GM21367 (cell line): ENCODE measurements around the gene HACE1.
"Not testable (repeated sequence)": the region's sequence is repeated elsewhere in the genome, so short reads cannot be mapped to it uniquely, and the experiment has no call there.

Experiments
- ATAC-seq: cut with Tn5 transposase; IDR thresholded peaks from one replicate; pipeline ENCODE4 v1.9.1; 2021; ENCODE audit not compliant: unreplicated experiment

Gene HACE1

DNA sequence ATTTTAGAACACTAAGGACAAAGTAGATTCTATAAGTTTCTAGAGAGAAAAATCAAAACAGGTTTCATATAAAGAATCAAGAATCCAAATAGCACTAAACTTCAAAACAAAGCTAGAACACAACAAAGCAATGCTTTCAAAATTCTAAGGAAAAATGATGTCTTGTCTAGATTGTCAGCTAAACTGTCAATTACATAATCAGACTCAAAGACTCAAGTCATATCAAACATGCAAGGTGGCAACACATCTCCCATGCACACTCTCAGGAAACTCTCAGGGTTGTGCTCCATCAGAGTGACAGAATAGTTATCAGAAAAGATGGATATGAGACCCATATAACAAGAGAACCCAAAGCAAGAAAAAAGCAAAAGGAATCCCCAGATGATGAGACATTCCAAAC is 23.9 kb downstream of the HACE1 start:
- ATAC-seq, result no peak

DNA sequence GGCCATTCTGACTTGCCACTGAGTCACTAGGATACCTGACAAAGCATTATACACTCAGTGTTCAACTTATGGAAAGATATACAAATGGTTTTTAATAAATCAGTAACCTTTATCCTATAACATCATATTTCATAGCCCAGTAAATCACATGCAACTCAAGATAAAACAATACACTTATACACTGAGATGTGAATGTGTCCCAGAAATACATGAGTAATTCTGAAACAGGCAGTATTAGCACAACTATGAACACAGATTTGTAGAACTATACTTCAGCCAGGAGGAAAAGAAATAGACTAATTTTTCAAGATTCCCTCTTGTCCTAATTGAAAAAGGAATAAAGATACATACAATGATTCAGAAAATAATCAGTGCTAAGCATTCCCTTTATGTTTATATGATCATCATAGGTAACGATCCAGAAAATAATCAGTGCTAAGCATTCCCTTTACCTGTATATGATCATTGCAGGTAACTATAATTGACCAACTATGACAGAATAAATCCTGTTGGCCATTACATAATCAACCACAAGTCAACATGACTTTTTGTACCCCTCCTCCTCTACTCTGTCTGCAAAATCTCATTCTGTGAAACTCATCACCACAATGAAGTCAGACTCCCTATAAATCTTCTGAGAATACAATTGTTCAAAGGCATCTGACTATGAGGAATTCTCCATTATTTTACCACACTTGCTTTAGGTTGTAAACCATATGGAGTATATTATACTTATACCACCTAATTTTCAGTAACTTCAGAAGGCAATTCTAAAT is 30.3 kb downstream of the HACE1 start:
- ATAC-seq, result no peak

DNA sequence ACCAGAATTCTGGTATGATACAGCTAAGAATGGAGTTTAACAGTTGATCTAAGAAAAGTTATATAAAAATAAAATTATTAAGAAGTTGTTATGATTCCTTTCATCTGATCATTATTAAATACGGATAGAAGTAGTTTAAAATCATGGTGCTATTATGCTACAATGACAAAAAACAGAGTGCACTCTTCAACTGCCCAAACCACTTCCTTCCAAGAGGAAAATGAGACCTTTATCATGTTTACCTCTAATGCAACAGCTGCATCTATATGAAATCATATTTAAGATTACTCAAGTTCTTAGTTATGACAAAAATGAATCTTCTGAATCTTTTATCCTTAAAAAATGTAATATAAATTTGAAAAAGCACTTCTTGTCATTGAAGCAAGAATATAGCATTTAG is 31.2 kb downstream of the HACE1 start:
- ATAC-seq, result no peak

DNA sequence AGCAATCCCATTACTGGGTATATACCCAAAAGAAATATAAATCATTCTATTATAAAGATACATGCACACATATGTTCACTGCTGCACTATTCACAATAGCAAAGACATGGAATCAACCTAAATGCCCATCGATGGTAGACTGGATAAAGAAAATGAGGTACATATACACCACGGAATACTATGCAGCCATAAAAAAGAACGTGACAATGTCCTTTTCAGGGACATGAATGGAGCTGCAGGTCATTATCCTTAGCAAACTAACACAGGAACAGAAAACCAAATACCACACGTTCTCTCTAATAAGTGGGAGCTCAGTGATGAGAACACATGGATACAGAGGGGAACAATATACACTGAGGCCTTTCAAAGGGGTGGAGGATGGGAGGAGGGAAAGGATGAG is 38.9 kb downstream of the HACE1 start:
- ATAC-seq, result not testable (repeated sequence)

DNA sequence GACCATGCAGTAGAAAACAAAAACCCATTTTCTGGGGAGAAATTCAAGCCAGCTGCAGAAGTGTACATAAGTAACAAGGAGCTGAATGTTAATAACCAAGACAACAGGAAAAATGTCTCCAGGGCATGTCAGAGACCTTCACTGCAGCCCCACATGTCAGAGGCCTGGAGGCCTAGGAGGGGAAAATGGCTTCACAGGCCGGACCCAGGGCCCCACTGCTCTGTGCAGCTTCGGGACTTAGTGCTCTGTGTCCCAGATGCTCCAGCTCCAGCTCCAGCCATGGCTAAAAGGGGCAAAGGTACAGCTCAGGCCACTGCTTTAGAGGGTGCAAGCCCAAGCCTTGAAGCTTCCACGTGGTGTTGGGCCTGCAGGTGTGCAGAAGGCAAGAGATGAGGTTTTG is 43.6 kb downstream of the HACE1 start:
- ATAC-seq, result no peak

DNA sequence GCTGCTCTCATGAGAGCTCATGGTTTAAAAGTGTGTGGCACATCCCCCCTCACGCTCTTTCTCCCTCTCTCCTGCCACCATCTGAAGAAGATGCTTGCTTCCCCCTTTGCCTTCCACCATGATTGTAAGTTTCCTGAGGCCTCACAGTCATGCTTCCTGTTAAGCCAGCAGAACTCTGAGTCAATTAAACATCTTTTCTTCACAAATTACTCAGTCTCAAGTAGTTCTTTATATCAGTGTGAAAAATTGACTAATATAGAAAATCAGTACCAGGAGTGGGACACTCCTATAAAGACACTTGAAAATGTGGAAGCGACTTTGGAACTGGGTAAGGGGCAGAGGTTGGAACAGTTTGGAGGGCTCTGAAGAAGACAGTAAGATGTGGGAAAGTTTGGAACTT is 45.0 kb downstream of the HACE1 start:
- ATAC-seq, result no peak

DNA sequence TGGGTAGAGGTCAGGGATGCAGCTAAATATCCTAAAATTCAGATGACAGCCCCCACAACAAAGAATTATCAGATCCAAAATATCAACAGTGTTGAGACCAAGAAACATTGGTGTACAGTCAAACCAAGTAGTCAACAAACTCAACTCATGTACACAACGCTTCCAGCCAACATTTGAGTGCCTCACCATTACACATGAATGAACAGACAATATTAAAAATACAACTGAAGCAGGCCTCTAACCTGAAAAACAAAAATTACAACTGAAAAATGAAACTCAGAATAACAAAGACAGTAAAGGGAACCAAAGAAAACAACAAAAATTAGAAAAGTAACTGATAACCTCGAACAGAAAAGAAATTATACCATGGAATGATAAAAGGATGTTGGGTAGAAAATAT is 46.2 kb downstream of the HACE1 start:
- no peak for ATAC-seq

DNA sequence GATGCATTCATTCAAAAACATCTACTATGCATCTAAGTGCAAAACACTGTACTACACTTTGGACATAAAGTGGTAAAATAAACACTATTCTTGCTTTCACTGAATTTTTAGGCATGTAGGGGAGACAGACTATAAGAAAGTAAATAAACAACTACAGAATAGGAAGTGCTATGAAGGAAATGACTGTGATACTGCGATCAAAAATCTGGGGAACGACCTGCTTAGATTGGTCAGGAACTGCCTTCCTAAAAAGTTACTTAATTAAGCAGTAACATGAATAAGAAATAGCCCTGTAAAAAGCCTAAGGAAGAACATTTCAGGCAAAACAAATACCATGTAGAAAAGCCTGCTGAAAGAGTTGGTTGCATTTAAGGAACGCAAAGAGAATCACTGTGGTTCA is 50.6 kb downstream of the HACE1 start:
- ATAC-seq, result no peak

DNA sequence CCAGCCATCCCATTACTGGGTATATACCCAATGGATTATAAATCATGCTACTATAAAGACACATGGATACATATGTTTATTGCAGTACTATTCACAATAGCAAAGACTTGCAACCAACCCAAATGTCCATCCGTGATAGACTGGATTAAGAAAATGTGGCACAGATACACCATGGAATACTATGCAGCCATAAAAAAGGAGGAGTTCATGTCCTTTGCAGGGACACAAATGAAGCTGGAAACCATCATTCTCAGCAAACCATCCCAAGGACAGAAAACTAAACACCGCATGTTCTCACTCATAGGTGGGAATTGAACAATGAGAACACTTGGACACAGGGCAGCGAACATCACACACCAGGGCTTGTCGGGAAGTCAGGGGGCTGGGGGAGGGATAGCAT is 54.4 kb downstream of the HACE1 start:
- not testable (repeated sequence) for ATAC-seq

DNA sequence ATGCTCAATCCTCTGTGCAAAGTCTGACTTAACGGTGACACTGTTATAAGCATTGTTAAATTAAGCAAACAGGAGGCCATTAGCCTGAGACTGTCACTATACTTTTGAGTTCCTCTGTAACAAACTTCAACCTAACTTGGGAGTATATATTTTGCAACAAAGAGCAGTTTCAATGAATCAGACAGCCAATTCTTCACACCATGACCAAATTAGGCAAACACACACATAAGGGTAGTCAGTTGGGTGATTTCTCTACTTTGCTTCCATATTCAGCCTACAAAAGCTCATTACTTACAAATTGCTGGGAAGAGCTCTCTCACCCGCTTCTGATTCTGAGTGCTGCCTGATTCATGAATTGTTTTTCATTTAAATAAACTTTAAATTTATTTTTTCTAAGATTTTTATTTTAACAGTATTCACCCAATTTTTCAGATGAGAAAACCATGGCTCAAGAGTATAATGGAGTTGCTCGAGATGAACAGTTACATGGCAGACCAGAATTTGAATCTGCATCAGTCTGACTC is 60.5 kb downstream of the HACE1 start:
- no peak for ATAC-seq

DNA sequence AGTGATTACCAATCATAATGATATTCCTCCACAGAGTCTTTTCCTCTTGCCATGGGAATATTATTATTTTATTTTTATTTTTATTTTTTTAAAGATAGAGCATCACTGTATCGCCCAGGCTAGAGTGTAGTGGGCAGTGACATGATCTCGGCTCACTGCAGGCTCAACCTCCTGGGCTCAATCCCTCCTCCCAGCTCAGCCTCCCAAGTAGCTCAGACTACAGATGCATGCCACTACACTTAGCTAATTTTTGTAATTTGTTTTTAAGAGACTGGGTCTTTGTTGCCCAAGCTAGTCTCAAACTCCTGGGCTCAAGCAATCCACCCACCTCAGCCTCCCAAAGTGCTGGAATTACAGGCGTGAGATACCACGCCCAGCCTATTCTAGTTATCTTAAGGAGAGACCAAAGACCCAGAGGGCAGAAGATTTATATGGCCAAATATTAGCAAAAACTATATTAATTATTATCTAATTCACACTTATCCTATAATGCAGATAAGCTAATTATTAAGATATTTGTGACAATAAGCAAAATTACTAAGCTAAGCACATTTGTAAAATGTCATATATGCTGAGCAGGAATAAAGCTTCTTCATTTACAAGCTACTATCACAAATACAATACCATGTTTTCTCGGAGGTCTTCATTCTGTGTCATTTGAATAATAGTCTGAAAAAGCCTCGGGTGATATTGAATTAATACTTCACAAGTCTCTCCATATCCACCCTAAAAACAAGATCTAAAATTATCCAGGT is 63.5 kb downstream of the HACE1 start:
- ATAC-seq, result no peak

DNA sequence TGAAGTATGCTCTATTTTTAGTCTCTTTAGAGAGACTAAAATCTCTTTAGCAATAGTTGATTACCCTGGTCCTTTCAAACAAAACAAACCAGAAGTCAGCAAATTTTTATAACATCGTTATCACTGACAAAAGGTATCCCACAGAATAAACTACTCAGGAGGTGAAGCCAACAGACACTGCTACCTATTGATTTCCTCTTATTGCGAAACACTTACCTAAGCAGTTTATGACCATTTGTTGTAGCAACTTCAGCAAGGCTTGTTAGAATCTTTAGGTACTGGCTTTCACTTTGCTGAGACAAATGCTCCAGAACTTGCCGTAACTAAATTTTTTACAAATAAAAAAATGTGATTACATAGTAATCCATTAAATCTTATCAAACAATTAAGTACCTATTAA is 64.4 kb downstream of the HACE1 start:
- no peak for ATAC-seq

DNA sequence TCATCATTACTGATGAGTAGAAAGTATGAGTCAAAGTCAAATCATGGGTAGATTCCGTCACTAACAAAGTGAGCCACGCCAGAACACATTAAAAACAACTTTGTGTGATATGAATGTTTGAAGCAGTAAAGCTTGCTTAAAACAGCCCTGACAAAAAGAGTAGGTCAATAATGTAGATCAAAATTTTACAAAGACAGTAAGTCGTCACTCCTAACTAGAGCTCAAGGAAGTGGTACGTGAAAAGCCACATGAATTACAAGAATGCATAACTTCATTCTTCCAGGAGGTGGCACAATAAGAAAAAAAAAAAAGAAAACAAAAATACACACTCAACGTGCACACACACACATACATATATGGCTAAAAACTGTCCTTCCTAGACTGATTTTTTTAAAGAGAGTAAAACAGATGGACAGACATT is 69.9 kb downstream of the HACE1 start:
- ATAC-seq, result peak; percentile 90

DNA sequence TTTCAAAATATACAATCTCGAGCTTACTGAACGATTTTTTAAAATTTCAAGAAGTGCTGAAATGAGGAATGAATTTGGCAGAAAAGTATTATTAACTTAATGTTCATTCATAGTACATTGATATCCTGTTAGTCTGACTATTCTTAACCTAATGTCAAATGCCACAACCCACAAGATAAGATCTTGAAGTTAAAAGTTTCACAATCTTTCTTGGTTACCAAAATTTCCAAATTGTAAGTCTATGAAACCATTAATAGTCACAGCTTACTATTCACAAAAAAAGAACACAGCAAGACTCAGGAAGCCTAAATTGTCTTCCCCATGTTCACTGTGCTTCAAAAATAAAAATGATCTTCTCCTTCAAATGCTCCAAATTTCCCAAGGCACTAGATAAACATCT is 71.3 kb downstream of the HACE1 start:
- ATAC-seq, result no peak

DNA sequence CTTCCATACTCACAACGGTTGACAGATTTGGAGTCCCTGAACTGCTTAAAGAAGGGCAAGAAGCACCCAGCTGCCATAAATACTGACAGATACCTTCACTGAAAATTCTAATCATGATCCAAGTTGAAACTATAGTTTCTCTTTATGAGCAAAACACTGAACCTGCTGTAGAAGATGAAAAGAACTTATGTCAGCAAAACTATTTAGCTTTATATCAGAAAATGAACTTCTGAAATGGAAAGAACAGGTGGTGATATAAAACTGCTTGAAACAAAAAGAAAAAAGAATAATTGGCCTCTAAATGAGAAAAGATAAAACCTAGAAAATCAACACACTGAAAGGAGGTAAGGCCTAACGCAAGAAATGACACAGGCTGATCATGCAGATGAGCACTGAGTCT is 72.4 kb downstream of the HACE1 start:
- ATAC-seq, result no peak

DNA sequence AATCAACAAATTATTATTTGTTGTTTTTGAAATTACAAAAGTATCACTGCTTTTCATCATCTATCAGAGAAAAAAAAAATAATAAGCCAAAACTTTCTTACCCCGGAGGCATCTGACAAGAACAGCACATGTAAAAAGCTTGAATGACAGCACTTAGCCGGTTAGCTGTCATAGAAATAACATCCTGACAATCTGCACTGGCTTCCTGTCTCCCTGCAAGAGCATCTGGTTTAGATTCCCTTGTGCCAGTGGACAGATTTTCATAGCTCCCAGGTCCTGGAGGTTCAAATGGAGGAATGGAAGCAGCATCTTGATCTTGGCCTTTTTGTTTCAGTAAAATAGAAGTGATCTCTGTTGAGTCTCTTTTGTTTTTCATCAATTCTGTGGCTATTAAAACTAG is 74.8 kb downstream of the HACE1 start:
- no peak for ATAC-seq

DNA sequence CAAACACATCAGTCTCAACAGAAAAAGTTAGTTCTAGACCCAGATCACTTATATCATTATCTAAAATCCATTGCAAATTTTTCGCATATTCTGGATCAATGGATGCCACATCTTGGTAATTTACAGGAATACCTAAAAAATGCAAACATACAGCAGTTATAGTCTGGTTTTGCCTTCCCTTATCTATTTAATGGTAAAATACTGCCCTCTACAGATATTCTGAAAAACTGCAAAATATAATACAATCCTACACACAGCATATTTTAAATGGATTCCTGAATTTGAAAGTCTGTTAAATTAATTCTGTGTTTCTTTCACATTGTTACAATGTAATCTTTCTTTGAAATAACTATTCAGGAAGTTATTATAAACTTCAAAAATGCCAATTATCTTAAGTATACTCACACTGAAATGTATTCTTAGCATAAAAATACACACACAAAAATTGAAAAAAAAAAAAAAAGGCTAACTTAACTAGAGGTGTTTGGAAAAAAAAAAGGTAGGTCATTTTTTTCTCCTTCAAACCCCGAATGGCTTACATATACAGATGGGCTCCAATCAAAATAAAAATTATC is 88.4 kb downstream of the HACE1 start:
- ATAC-seq, result peak; percentile 84

DNA sequence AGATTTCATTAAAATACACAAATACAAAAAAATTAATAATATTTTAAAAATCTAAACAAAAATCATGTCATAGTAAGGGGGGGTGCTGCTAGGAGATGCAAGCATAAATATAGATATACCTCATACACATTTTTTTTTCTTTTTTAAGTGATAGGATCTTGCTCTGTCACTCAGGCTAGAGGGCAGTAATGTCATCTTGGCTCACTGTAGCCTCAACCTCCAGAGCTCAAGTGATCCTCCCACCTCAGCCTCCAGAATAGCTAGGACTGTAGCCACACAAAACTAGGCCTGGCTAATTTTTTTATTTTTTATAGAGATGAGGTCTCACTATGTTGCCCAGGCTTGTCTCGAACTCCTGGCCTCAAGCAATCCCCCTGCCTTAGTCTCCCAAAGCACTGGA is 90.8 kb downstream of the HACE1 start:
- no peak for ATAC-seq

DNA sequence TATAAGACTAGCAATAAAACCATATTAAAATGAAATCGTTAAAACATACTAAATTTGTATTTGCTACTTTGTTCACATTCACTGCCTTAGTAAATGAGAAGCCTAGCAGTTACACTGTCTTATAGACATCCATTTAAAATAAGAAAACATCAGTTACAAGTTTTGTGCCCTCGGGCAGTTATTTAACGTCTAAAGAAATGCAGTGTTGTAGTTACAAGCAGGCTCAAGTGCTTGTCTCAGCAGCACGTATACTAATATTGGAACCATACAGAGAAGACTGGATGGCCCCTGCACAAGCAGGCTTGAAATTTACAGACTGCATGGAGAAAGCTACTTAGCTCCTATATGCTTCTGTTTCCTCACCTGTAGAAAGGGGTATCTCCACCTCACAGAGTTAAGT is 93.1 kb downstream of the HACE1 start:
- ATAC-seq, result no peak

DNA sequence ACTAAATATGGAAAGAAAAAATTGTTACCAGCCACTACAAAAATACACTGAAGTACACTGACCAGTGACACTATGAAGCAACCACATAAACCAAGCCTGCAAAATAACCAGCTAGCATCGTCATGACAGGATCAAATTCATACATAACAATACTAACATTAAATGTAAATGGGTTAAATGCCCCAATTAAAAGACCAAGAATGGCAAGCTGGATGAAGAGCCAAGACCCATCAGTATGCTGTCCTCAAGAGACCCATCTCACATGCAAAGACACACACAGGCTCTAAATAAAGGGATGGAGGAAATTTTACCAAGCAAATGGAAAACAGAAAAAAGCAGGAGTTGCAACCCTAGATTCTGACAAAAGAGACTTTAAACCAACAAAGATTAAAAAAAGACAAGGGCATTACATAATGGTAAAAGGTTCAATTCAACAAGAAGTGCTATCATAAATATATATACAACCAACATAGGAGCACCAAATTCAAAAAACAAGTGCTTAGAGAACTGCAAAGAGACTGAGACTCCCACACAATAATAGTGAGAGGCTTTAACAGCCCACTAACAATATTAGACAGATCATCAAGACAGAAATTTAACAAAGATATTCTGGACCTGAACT is 104.8 kb downstream of the HACE1 start:
- no peak for ATAC-seq

DNA sequence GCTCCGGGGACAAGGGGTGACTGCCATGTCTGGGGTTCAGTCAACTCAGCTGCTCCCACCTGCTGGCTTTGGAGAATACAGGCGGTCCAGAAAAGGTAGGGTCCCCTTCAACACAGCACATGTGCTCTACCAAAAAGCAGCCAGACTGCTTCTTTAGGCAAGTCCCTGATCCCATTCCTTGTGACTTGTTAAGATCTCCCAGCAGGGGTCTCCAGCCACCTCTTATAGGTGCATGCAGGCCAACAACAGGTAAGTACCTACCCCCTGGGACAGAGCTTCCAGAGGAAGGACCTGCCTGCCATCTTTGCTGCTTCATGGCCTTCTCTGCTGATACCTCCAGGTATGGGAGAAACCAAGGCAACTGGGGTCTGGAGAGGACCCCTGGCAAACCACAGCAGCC is 106.5 kb downstream of the HACE1 start:
- no peak for ATAC-seq

DNA sequence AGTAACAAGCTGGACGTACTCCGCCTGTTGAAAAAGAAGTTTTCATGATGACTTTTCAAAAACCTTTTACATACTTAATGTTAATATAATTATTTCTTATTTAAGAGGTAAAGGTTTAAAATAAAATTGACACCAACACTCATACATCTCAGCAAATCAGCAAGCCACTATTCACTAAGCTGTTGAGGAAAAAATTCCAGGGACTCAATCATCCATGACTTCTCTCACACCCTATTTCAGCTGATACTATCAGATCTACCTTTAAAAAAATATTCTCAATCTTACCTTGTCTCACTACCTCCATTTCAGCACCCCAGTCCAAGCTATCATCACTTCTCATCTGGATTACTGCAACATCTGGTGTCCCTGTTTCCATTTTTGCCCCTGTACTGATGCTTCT is 109.3 kb downstream of the HACE1 start:
- ATAC-seq, result no peak
